OCI-LY7 (cell line): ENCODE measurements around the gene FAM114A1. TPM values are rescaled to one million over a fixed set of nuclear protein-coding genes. Genes with fewer than 3 reads are reported as not detected.

Source experiments
- BruUV-seq: library from RNA; stranded (reverse); fragments of 400-500 nt; replicated peaks from 2 replicates; lab custom pipeline; 2021; lab: Mats Ljungman, UMichigan
- CTCF ChIA-PET: fragments of 300-600 bp; sonication (Branson Sonifier 250); formaldehyde crosslinking; loops from one replicate; lab custom pipeline; 2022; ENCODE audit warnings: antibody characterized with exemption; ENCODE audit not compliant: unreplicated experiment; lab: Charles Lee
- POLR2A ChIA-PET: fragments of 300-600 bp; sonication (Branson Sonifier 250); formaldehyde crosslinking; loops from one replicate; lab custom pipeline; 2022; ENCODE audit warnings: antibody characterized with exemption; lab: Charles Lee
- DNase-seq: peaks from one replicate; pipeline ENCODE4 v3.0.0-alpha.2; 2015; ENCODE audit warnings: low spot score
- H2AFZ ChIP-seq: fragments of 200-600 bp; sonication (generic), shearing (Covaris generic); 2 replicates; pipeline ENCODE4 v1.6.1; 2014; ENCODE audit warnings: mild to moderate bottlenecking, antibody characterized with exemption, low read length, moderate library complexity
- H3K27ac ChIP-seq: fragments of 200-600 bp; sonication (generic); 2 replicates; pipeline ENCODE4 v1.5.1; 2014; ENCODE audit warnings: mixed run types, low read depth, mild to moderate bottlenecking, moderate library complexity, low read length, inconsistent platforms; ENCODE audit not compliant: poor library complexity, severe bottlenecking
- H3K36me3 ChIP-seq: fragments of 200-600 bp; sonication (generic); 2 replicates; pipeline ENCODE4 v1.6.1; 2014; ENCODE audit warnings: mild to moderate bottlenecking, antibody characterized with exemption, low read length, moderate library complexity, mixed read lengths; ENCODE audit not compliant: insufficient read depth
- H3K4me1 ChIP-seq: fragments of 200-600 bp; sonication (generic); 2 replicates; pipeline ENCODE4 v1.5.1; 2014; ENCODE audit warnings: mild to moderate bottlenecking, low read length; ENCODE audit not compliant: insufficient read depth, poor library complexity, severe bottlenecking
- H3K4me2 ChIP-seq: fragments of 200-600 bp; sonication (generic); 2 replicates; pipeline ENCODE4 v1.6.1; 2014; ENCODE audit warnings: mild to moderate bottlenecking, low read length
- H3K4me3 ChIP-seq: fragments of 200-600 bp; sonication (generic); 2 replicates; pipeline ENCODE4 v1.5.1; 2014; ENCODE audit warnings: mild to moderate bottlenecking, low read depth, low read length; ENCODE audit not compliant: poor library complexity, severe bottlenecking
- H3K79me2 ChIP-seq: fragments of 200-600 bp; sonication (generic); 2 replicates; pipeline ENCODE4 v1.6.1; 2016; ENCODE audit warnings: low read depth, mild to moderate bottlenecking, low read length, moderate library complexity, mixed read lengths; ENCODE audit not compliant: insufficient read depth
- H3K9me2 ChIP-seq: fragments of 200-600 bp; sonication (generic); 2 replicates; pipeline ENCODE4 v1.6.1; 2016; ENCODE audit warnings: mild to moderate bottlenecking, low read length, mixed read lengths; ENCODE audit not compliant: insufficient read depth
- H3K9me3 ChIP-seq: fragments of 200-600 bp; sonication (generic); 2 replicates; pipeline ENCODE4 v1.6.1; 2014; ENCODE audit warnings: mild to moderate bottlenecking, mixed run types, low read length, mixed read lengths
- H4K20me1 ChIP-seq: fragments of 200-600 bp; sonication (generic); 2 replicates; pipeline ENCODE4 v1.6.1; 2014; ENCODE audit warnings: mild to moderate bottlenecking, antibody characterized with exemption, low read length, moderate library complexity, mixed read lengths; ENCODE audit not compliant: insufficient read depth
- EZH2phosphoT487 ChIP-seq: fragments of 200-600 bp; sonication (generic); IDR thresholded peaks from 2 replicates; pipeline ENCODE4 v1.6.1; 2018; ENCODE audit warnings: low read depth, borderline replicate concordance, mild to moderate bottlenecking, mixed run types, antibody characterized with exemption, low read length, moderate library complexity, mixed read lengths
- intact Hi-C: fragments of 100-400 bp; cut with micrococcal nuclease; formaldehyde crosslinking; loops from one replicate; pipeline ENCODE4 v1.10.0; 2022; ENCODE audit not compliant: unreplicated experiment
- total RNA-seq, 2 experiments: library from RNA; depleted of rRNA in 1 of 2; stranded (reverse); fragments of >200 nt in 1 of 2; shearing (Covaris generic) in 1 of 2; gene quantifications; 2 replicates each; pipeline ENCODE4 v1.2.3, GENCODE V29; 2014 to 2022
- TF ChIP-seq, protein P1 (sequence below): fragments of 200-600 bp; sonication (generic); conservative IDR thresholded peaks from 2 replicates; pipeline ENCODE4 v1.5.1; 2014; ENCODE audit warnings: mild to moderate bottlenecking, antibody characterized with exemption, low read length, moderate library complexity, mixed read lengths

FAM114A1 gene
- total RNA-seq, 2 experiments from 2014 or later = not detected

DNA sequence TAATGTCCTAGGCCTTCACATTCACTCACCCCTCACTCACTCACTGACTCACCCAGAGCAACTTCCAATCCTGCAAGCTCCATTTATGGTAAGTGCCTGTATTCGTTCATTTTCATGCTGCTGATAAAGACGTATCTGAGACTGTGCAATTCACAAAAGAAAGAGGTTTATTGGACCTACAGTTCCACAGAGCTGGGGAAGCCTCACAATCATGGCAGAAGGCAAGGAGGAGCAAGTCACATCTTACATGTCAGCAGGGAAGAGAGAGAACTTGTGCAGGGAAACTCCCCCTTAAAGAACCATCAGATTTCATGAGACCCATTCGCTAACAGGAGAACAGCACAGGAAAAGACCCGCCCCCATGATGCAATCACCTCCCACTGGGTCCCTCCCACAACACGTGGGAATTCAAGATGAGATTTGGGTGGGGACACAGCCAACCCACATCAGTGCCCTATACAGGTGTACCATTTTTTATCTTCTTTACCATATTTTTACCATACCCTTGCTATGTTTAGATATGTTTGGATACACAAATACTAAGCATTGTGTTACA lies 44.8 kb upstream of the FAM114A1 start:
- no TSS peak for BruUV-seq
- Histone ChIP-seq H4K20me1 (no peaks in the 10 kb centered on the region), H3K9me2 (no peaks in the 10 kb centered on the region), H3K4me3 (no peak overlapping the region), H3K4me1 (no peaks in the 10 kb centered on the region), H3K27ac (no peak overlapping the region), H3K9me3 (no peaks in the 10 kb centered on the region; the same call in 1 of the 2 replicates), H3K36me3 (peaks cover 6% of the 10 kb centered on the region; the same call in 1 of the 2 replicates), H2AFZ (no peak overlapping the region), H3K4me2 (no peak overlapping the region), H3K79me2 (no peaks in the 10 kb centered on the region)
- no peak for TF ChIP-seq EZH2phosphoT487
- TF ChIP-seq, protein P1, sequence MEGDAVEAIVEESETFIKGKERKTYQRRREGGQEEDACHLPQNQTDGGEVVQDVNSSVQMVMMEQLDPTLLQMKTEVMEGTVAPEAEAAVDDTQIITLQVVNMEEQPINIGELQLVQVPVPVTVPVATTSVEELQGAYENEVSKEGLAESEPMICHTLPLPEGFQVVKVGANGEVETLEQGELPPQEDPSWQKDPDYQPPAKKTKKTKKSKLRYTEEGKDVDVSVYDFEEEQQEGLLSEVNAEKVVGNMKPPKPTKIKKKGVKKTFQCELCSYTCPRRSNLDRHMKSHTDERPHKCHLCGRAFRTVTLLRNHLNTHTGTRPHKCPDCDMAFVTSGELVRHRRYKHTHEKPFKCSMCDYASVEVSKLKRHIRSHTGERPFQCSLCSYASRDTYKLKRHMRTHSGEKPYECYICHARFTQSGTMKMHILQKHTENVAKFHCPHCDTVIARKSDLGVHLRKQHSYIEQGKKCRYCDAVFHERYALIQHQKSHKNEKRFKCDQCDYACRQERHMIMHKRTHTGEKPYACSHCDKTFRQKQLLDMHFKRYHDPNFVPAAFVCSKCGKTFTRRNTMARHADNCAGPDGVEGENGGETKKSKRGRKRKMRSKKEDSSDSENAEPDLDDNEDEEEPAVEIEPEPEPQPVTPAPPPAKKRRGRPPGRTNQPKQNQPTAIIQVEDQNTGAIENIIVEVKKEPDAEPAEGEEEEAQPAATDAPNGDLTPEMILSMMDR = no peak
- POLR2A ChIA-PET = interaction anchor here (0.6 to 1.7 kb wide), 5 partner anchors 9 to 229 kb away, joined by 3 to 11 read pairs (median 5); no protein-coding TSS in a partner anchor
- intact Hi-C loops = no loop called here
- CTCF ChIA-PET = no interaction called here
- no peak for DNase-seq

DNA sequence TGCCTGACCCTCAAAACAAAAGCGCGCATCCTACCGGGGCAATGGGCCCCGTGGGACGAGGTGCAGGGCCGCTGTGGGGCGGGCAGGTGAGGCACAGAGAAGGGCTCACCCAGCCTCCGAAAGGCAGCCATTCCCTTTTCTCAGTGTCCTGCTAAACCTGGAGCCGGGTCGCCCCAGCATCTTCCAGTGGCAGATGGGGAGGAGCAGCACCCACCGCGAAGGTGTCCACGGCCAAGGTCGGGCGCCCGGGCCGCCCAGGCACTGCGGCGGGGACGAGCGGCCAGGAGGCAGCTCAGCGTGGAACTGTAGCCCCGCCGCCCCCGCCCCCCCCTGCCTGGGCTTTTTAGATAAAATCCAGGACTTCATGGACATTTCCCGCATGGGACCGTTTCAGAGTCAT lies 43.8 kb upstream of the FAM114A1 start:
- H3K27ac ChIP-seq = no peak overlapping the region
- no peak overlapping the region for H3K4me2 ChIP-seq
- no peaks in the 10 kb centered on the region; the same call in 1 of the 2 replicates for H3K9me3 ChIP-seq
- POLR2A ChIA-PET = no interaction called here
- no peaks in the 10 kb centered on the region for H3K4me1 ChIP-seq
- no peak overlapping the region for H3K4me3 ChIP-seq
- H4K20me1 ChIP-seq = no peaks in the 10 kb centered on the region
- H2AFZ ChIP-seq = no peak overlapping the region
- H3K79me2 ChIP-seq = no peaks in the 10 kb centered on the region
- BruUV-seq = no TSS peak
- TF ChIP-seq, protein P1 = no peak
- no peak for TF ChIP-seq EZH2phosphoT487
- no peaks in the 10 kb centered on the region for H3K9me2 ChIP-seq
- H3K36me3 ChIP-seq = peaks cover 6% of the 10 kb centered on the region; the same call in 1 of the 2 replicates
- intact Hi-C loops = no loop called here
- DNase-seq = no peak
- CTCF ChIA-PET = no interaction called here

DNA sequence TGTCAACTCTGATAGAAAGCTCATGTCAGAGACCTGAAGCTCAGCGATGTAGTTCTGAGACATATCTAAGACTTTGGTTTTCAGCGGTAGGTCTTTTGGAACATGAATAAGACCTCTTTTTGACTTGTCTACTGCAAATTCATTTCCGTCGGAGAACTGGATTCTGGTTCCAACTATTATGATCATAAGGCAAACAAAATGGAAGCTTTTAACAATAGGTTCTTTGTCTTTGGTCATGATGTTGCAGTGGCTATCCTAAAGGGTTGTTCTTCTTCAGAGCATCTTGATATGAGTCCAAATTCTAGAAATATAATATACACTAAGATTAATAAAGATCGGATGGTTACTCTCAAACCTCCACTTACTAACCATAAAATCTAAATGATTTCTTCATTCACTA lies 38.4 kb upstream of the FAM114A1 start:
- Histone ChIP-seq H3K4me1 (no peaks in the 10 kb centered on the region), H3K36me3 (no peaks in the 10 kb centered on the region; the same call in 1 of the 2 replicates), H3K27ac (no peak overlapping the region), H3K9me2 (no peaks in the 10 kb centered on the region), H3K4me3 (no peak overlapping the region), H3K9me3 (peaks cover under 1% of the 10 kb centered on the region; the same call in 1 of the 2 replicates), H3K4me2 (no peak overlapping the region), H4K20me1 (no peaks in the 10 kb centered on the region), H2AFZ (no peak overlapping the region), H3K79me2 (0 out of 2 replicates have a peak, but pooled peaks cover 5% of the 10 kb centered on the region)
- ChIA-PET CTCF (no interaction called here), POLR2A (interaction anchor here (0.6 to 1.4 kb wide), 3 partner anchors 17 to 203 kb away, joined by 3 to 5 read pairs (median 3); no protein-coding TSS in a partner anchor)
- BruUV-seq = no TSS peak
- TF ChIP-seq EZH2phosphoT487 = no peak
- DNase-seq = no peak
- intact Hi-C loops = no loop called here
